GF-D8 (cell line): ENCODE measurements around the gene TNP1.

Experiments used
- DNase-seq: peaks from one replicate; lab custom pipeline; 2025; lab: John Stamatoyannopoulos, UW

Gene TNP1

GRCh38 chr2:216838151-216838550 lies 21.7 kb downstream of the TNP1 start:
- DNase-seq, result no peak

DNA sequence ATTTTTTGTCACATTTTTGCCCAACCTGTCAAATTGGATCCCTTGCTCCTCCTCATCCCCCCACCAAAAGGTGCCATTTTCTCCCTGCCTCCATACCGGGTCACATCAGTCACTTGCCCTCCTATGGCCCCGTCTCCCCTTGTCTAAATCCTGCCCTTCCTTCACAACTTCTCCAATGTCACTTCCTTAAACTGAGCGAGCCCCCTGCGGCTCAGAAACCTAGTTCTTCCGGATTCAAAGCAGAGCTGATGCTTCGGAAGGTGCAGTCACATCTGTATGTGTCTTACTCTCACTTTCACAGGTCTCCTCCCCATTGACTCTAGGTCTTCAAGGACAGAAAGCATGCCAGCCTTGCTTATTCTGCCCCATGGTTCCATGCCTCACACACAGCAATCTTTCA lies 22.1 kb downstream of the TNP1 start:
- DNase-seq, result no peak

DNA sequence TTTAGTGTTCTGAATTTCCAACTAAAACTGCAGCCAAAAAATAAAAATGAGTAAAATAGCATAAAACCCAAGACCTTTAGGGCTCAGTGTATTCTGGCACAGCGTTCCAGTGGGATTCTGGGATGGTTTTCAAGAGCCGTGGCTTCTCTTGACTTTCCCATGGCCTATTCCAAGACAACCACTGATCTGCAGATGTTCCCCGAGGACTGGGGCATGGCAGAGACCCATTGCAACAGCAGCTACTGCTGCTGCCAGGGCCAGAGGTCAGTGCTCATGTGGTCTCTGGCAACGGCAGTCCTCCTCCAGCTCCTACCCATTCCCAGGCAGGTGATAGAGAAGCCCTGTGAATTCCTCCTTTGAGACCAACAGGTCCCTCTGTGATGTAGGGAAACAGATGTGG lies 26.8 kb downstream of the TNP1 start:
- no peak for DNase-seq

DNA sequence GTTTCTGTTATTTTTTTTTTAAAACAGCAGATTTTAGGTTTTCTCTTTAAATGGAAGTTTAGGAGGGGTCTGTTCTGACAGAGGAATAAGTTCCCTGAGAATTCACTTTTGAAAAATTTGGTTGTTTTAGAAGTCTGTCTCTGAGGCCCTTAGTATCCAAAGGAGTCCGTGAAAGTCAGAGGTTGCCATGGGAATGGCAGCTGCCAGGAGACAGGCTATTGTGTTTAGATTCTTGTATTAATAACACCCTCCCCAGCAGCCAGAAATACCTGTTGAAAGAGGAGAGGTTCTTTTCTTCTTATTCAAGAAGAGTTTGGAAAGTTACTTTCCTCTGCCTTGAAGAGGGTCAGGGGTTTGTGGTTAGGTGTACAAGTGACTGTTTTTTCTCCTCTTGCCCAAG lies 29.5 kb downstream of the TNP1 start:
- no peak for DNase-seq

DNA sequence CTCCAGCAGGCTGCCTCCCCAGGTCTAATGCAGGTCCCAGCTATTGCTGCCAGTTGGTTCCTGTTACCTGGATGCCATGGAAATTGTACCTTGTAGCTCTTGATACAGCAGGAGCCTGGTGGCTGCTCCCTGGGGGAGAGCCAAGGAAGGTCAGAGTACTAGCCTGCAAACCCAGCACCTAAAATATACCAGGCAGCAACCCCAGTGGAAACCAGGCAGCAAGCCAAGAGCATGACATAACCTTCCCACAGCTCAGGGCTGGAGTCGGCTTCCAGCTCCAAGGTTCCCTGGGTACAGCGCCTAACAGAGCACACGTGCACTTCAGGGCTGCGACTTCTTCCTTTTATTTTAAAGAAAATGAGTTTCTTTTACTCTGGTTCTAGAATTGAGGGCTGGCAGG lies 30.3 kb downstream of the TNP1 start:
- no peak for DNase-seq

GRCh38 chr2:216827073-216827720 lies 32.7 kb downstream of the TNP1 start:
- DNase-seq, result no peak

- no peak for DNase-seq
Observed at GRCh38 chr2:216822470-216822869, 37.4 kb downstream of the TNP1 start.

DNA sequence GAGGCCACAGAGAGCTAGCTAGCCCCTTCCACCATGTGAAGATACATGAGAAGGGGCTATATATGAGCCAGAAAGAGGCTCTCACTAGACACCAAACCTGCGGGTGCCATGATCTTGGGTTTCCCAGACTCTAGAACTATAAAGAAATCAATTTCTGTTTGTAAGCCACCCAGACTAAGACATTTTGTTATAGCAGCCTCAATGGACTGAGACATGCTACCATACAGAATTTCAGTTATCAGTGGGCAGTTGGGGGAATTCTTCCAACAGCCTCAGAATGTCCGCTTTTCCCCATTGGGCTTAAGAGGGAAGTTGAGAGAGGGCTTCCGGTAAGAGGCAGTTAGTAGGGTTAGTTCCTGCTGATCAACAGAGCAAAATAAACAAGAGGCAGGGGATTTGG lies 39.2 kb downstream of the TNP1 start:
- DNase-seq, result no peak

DNA sequence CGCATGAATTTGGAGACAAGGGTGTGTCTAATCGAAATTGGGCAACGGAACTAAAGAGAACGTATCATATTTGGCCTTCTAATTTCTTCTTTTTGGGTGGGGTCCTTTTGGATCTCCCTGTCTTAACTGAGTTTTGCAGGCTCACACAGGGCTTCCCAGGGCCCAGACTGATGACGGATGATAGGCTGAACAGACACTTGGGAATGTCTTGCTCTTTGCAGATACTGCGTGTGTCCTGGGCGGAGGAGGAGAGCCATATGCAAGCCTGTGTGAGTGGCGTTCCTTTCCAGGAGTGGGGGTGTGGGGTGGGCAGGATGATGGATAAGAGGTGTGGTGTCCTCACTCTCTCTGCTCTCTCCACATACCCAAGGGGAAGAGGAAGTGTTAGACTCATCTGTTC lies 40.1 kb downstream of the TNP1 start:
- DNase-seq, result no peak

DNA sequence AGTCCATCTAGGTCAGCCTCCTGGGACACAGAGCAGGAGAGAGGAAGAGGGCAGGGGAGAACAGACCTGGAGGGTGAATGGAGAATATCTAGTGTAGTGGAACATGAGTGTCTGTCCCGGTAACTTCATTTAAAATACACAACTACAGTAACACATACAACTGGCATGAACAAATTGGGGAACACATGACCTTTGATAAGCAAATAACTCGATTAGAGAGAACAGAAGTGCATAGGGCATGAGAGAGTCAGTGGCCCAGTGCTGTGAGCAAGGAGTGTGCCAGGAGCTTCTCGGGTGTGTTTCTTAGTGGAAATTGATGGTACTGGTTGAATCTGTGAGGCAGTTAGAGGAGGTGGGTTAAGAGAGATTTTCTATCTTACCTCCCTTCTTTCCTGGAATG lies 40.8 kb downstream of the TNP1 start:
- no peak for DNase-seq

- no peak for DNase-seq
Observed at GRCh38 chr2:216810399-216811160, 49.3 kb downstream of the TNP1 start.
